HepG2 (cell line): ENCODE measurements around the gene JAGN1. TPM values are rescaled to one million over a fixed set of nuclear protein-coding genes. Genes with fewer than 3 reads are reported as not detected.

Source experiments
- AHR ChIP-seq: IDR thresholded peaks from 2 replicates; pipeline ENCODE4 v1.6.1; 2018; ENCODE audit warnings: missing genetic modification reagents, missing compliant biosample characterization
- ATF1 ChIP-seq: IDR thresholded peaks from 2 replicates; pipeline ENCODE4 v1.6.1; 2016; ENCODE audit warnings: mild to moderate bottlenecking, control low read depth
- CREM ChIP-seq, 2 experiments: sonication (generic) in 1 of 2; formaldehyde crosslinking in 1 of 2; IDR thresholded peaks; 2 replicates each; pipeline versions ENCODE4 v1.4.0 to v1.6.1; 2016 to 2020; ENCODE audit warnings: antibody characterized with exemption in 1 of 2, mild to moderate bottlenecking in 1 of 2, missing genetic modification reagents in 1 of 2
- EZH2 ChIP-seq: conservative IDR thresholded peaks from 2 replicates; pipeline ENCODE4 v1.6.1; 2012; ENCODE audit warnings: mild to moderate bottlenecking, low read depth, low read length, moderate library complexity
- HCFC1 ChIP-seq: fragments of 150-350 bp; IDR thresholded peaks from 2 replicates; pipeline ENCODE4 v1.6.1; 2014; ENCODE audit warnings: low read depth, low read length
- HDAC2 ChIP-seq: sonication (generic); formaldehyde crosslinking; IDR thresholded peaks from 2 replicates; pipeline ENCODE4 v1.4.0; 2020; ENCODE audit warnings: missing genetic modification reagents
- HOXA5 ChIP-seq: sonication (generic); formaldehyde crosslinking; IDR thresholded peaks from 2 replicates; pipeline ENCODE4 v1.4.0; 2020; ENCODE audit warnings: missing genetic modification reagents
- MEIS2 ChIP-seq: sonication (generic); formaldehyde crosslinking; IDR thresholded peaks from 2 replicates; pipeline ENCODE4 v1.9.0; 2021; ENCODE audit warnings: mild to moderate bottlenecking, missing genetic modification reagents
- PITX1 ChIP-seq: sonication (generic); formaldehyde crosslinking; IDR thresholded peaks from 2 replicates; pipeline ENCODE4 v1.5.1; 2020; ENCODE audit warnings: mild to moderate bottlenecking, missing genetic modification reagents
- SRSF1 ChIP-seq: fragments of 200-400 bp; formaldehyde crosslinking; optimal IDR thresholded peaks from 2 replicates; pipeline ENCODE3; 2017; ENCODE audit warnings: mild to moderate bottlenecking, low read depth, low read length, moderate library complexity
- ZBTB1 ChIP-seq: sonication (generic); formaldehyde crosslinking; IDR thresholded peaks from 2 replicates; pipeline ENCODE4 v1.4.0; 2020; ENCODE audit warnings: missing genetic modification reagents, borderline replicate concordance
- ZC3H4 ChIP-seq: sonication (generic); formaldehyde crosslinking; IDR thresholded peaks from 2 replicates; pipeline ENCODE4 v1.4.0; 2020; ENCODE audit warnings: missing genetic modification reagents, borderline replicate concordance
- ZNF235 ChIP-seq: sonication (generic); formaldehyde crosslinking; IDR thresholded peaks from 2 replicates; pipeline ENCODE4 v1.8.1; 2023; ENCODE audit warnings: mild to moderate bottlenecking, missing genetic modification reagents, borderline replicate concordance
- ZNF44 ChIP-seq: sonication (generic); formaldehyde crosslinking; IDR thresholded peaks from 2 replicates; pipeline ENCODE4 v1.5.1; 2020; ENCODE audit warnings: mild to moderate bottlenecking, missing genetic modification reagents
- ZNF674 ChIP-seq: sonication (generic); formaldehyde crosslinking; IDR thresholded peaks from 2 replicates; pipeline ENCODE4 v1.5.0; 2020; ENCODE audit warnings: low read depth, mild to moderate bottlenecking, missing genetic modification reagents
- ZNF816 ChIP-seq: sonication (generic); formaldehyde crosslinking; IDR thresholded peaks from 2 replicates; pipeline ENCODE4 v1.8.0; 2022; ENCODE audit warnings: missing genetic modification reagents, mild to moderate bottlenecking, borderline replicate concordance
- polyA plus RNA-seq, 8 experiments: library from polyadenylated mRNA; depleted of rRNA in 3 of 8; stranded (reverse) in 7 of 8; unstranded in 1 of 8; fragments of >200 nt; fragmentation: Illumina TruSeq in 4 of 8; extraction: Trizol in 4 of 8; gene quantifications; 2 replicates each; pipeline versions ENCODE4 v1.2.1 to v1.2.3, GENCODE V29; 2011 to 2016; ENCODE audit warnings: low read depth in 4 of 8, missing spikeins in 1 of 8, mixed read lengths in 1 of 8; ENCODE audit not compliant: insufficient read depth in 1 of 8
- total RNA-seq, 5 experiments: library from RNA; depleted of rRNA; stranded (reverse); fragments of >200 nt; fragmentation: Illumina TruSeq; extraction: Trizol; gene quantifications; 2 replicates each; pipeline ENCODE4 v1.2.3, GENCODE V29; 2016; ENCODE audit warnings: low read depth in 1 of 5
- TF ChIP-seq, protein P1 (sequence below): sonication (generic); formaldehyde crosslinking; conservative IDR thresholded peaks from 2 replicates; pipeline ENCODE4 v1.4.0; 2020; ENCODE audit warnings: mild to moderate bottlenecking, missing genetic modification reagents, moderate library complexity
- TF ChIP-seq, protein P2 (sequence below): IDR thresholded peaks from 2 replicates; pipeline ENCODE4 v1.6.1; 2016; ENCODE audit warnings: missing compliant biosample characterization, missing genetic modification reagents, borderline replicate concordance
- TF ChIP-seq, protein P3 (sequence below): sonication (generic); formaldehyde crosslinking; IDR thresholded peaks from 2 replicates; pipeline ENCODE4 v1.5.0; 2020; ENCODE audit warnings: mild to moderate bottlenecking, missing genetic modification reagents, moderate library complexity

Gene JAGN1
- total and polyA plus RNA-seq, 2 of the 13 experiments (the other 11 are each of a cell fraction or from before 2014, with no cell fraction given) = 49.9 to 50.9 TPM

DNA sequence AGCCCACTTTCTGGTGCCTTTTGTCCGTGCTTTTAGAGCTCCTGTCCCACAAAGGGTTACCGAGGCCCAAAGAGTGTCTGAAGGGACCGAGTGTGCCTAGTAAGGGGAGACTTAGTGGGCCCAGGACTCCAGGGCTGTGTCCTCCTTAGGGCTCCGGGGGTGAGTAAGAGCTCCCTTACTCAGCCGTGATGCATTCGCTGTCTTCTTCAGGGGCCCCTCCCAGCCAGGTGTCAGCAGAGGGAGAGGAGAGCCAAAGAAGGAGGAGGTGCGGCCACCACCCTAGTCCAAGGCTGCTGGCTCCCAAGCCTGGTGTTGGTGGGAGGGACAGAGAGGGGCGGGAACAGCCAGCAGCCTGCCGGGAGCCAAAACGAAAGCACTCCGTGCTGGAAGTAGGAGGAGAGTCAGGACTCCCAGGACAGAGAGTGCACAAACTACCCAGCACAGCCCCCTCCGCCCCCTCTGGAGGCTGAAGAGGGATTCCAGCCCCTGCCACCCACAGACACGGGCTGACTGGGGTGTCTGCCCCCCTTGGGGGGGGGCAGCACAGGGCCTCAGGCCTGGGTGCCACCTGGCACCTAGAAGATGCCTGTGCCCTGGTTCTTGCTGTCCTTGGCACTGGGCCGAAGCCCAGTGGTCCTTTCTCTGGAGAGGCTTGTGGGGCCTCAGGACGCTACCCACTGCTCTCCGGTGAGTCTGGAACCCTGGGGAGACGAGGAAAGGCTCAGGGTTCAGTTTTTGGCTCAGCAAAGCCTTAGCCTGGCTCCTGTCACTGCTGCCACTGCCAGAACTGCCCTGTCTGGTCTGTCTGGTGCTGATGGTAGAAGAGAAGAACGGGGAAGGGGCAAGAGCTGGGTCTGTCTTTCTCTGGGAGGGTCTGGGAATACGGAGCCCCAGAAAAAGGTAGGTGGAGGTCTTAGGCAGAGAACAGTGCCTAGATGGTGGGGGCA, 26.6 kb downstream of the JAGN1 start, which contains the start of gene IL17RC (continued):
- no peak for TF ChIP-seq HCFC1
- TF ChIP-seq HOXA5 (CRISPR knock-in tag) = no peak
- TF ChIP-seq, protein P1, sequence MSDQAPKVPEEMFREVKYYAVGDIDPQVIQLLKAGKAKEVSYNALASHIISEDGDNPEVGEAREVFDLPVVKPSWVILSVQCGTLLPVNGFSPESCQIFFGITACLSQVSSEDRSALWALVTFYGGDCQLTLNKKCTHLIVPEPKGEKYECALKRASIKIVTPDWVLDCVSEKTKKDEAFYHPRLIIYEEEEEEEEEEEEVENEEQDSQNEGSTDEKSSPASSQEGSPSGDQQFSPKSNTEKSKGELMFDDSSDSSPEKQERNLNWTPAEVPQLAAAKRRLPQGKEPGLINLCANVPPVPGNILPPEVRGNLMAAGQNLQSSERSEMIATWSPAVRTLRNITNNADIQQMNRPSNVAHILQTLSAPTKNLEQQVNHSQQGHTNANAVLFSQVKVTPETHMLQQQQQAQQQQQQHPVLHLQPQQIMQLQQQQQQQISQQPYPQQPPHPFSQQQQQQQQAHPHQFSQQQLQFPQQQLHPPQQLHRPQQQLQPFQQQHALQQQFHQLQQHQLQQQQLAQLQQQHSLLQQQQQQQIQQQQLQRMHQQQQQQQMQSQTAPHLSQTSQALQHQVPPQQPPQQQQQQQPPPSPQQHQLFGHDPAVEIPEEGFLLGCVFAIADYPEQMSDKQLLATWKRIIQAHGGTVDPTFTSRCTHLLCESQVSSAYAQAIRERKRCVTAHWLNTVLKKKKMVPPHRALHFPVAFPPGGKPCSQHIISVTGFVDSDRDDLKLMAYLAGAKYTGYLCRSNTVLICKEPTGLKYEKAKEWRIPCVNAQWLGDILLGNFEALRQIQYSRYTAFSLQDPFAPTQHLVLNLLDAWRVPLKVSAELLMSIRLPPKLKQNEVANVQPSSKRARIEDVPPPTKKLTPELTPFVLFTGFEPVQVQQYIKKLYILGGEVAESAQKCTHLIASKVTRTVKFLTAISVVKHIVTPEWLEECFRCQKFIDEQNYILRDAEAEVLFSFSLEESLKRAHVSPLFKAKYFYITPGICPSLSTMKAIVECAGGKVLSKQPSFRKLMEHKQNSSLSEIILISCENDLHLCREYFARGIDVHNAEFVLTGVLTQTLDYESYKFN = peak; percentile 15; the same call in 1 of the 2 replicates
- TF ChIP-seq PITX1 (CRISPR knock-in tag) = no peak
- no peak for TF ChIP-seq MEIS2 (CRISPR knock-in tag)
- TF ChIP-seq ZNF816 (CRISPR knock-in tag) = no peak
- no peak for TF ChIP-seq ATF1 (CRISPR knock-in tag)
- peak; percentile 89 for TF ChIP-seq SRSF1
- TF ChIP-seq AHR (CRISPR knock-in tag) = no peak
- no peak for TF ChIP-seq ZNF235 (CRISPR knock-in tag)
- 0 out of 2 replicates have a peak, but pooled peaks have one; percentile 63 for TF ChIP-seq ZNF674
- TF ChIP-seq HDAC2 (CRISPR knock-in tag) = no peak
- no peak for TF ChIP-seq ZNF44
- no peak for TF ChIP-seq ZBTB1
- no peak for TF ChIP-seq EZH2
- TF ChIP-seq, protein P2, sequence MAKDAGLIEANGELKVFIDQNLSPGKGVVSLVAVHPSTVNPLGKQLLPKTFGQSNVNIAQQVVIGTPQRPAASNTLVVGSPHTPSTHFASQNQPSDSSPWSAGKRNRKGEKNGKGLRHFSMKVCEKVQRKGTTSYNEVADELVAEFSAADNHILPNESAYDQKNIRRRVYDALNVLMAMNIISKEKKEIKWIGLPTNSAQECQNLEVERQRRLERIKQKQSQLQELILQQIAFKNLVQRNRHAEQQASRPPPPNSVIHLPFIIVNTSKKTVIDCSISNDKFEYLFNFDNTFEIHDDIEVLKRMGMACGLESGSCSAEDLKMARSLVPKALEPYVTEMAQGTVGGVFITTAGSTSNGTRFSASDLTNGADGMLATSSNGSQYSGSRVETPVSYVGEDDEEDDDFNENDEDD (CRISPR knock-in tag) = peak; percentile 71; the same call in 1 of the 2 replicates
- TF ChIP-seq CREM (IDR thresholded peaks at IDR 0.05) = no peak
- TF ChIP-seq CREM (CRISPR knock-in tag; IDR thresholded peaks at IDR 0.05) = no peak
- no peak for TF ChIP-seq ZC3H4 (CRISPR knock-in tag)
- TF ChIP-seq, protein P3, sequence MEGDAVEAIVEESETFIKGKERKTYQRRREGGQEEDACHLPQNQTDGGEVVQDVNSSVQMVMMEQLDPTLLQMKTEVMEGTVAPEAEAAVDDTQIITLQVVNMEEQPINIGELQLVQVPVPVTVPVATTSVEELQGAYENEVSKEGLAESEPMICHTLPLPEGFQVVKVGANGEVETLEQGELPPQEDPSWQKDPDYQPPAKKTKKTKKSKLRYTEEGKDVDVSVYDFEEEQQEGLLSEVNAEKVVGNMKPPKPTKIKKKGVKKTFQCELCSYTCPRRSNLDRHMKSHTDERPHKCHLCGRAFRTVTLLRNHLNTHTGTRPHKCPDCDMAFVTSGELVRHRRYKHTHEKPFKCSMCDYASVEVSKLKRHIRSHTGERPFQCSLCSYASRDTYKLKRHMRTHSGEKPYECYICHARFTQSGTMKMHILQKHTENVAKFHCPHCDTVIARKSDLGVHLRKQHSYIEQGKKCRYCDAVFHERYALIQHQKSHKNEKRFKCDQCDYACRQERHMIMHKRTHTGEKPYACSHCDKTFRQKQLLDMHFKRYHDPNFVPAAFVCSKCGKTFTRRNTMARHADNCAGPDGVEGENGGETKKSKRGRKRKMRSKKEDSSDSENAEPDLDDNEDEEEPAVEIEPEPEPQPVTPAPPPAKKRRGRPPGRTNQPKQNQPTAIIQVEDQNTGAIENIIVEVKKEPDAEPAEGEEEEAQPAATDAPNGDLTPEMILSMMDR (CRISPR knock-in tag) = peak; percentile 32; the same call in 1 of the 2 replicates
